Thoracic aorta (tissue), 2 donors: ENCODE data around the gene OSBP2. TPM values are rescaled to one million over a fixed set of nuclear protein-coding genes. Genes with fewer than 3 reads are reported as not detected.
"Not testable (repeated sequence)": the region's sequence is repeated elsewhere in the genome, so short reads cannot be mapped to it uniquely, and the experiment has no call there.

Experiments
- ATAC-seq: fragments of 150-250 bp; one replicate; pipeline ENCODE4 v1.8.0; 2017; ENCODE audit warnings: low read depth; ENCODE audit not compliant: insufficient number of reproducible peaks, low FRiP score
- DNase-seq: peaks from one replicate; pipeline ENCODE4 v3.0.0-alpha.2; 2020; ENCODE audit warnings: low spot score
- H3K27ac ChIP-seq, 2 donors: fragments of 200-600 bp; sonication (generic); 1 replicate in 1 of 2; 2 replicates in 1 of 2; pipeline ENCODE4 v1.5.1; 2016; ENCODE audit warnings: mild to moderate bottlenecking in 2 of 2, moderate library complexity in 2 of 2
- H3K27me3 ChIP-seq: fragments of 200-600 bp; sonication (generic); replicated peaks from 2 replicates; pipeline ENCODE4 v1.6.0; 2016; ENCODE audit warnings: mild to moderate bottlenecking; ENCODE audit not compliant: insufficient read depth
- H3K36me3 ChIP-seq: fragments of 200-600 bp; sonication (generic); one replicate; pipeline ENCODE4 v1.5.1; 2016
- H3K4me1 ChIP-seq, 2 donors: fragments of 200-600 bp; sonication (generic); 1 replicate in 1 of 2; 2 replicates in 1 of 2; pipeline versions ENCODE4 v1.5.1 to v1.6.0; 2016; ENCODE audit warnings: low read depth in 2 of 2, mild to moderate bottlenecking in 1 of 2; ENCODE audit not compliant: control insufficient read depth in 1 of 2
- H3K4me3 ChIP-seq: fragments of 200-600 bp; sonication (generic); 2 replicates; pipeline ENCODE4 v1.5.1; 2016; ENCODE audit warnings: mild to moderate bottlenecking
- H3K9me3 ChIP-seq: fragments of 200-600 bp; sonication (generic); 2 replicates; pipeline ENCODE4 v1.5.1; 2016
- CTCF ChIP-seq: fragments of 200-600 bp; sonication (generic); IDR thresholded peaks from one replicate; pipeline ENCODE4 v1.5.1; 2019; ENCODE audit warnings: antibody characterized with exemption
- total RNA-seq, 2 donors: library from RNA; depleted of rRNA; stranded (reverse); fragments of >200 nt; gene quantifications; one replicate each; pipeline versions ENCODE4 v1.1.0 to v1.2.3, GENCODE V29; 2016

Gene OSBP2
- total RNA-seq, 2 donors from 2014 or later = 0.71 to 3.0 TPM

DNA sequence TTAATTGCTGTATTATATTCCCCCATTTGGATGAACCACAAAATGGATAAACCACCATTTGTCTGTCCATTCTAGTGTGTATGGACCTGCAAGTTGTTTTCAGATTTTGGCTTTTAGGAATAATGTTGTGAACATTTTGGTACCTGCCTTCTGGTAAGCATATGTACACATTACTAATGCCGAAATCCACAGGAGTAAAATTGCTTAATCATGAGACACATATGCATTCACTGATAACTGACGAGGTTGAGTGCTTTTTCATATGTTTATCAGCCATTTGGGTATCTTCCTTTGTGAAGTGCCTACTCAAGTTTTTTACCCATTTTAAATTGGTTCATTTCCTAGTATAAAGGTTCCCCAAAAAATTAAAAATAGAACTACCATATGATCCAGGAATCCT lies 34.2 kb downstream of the OSBP2 start:
- no peak overlapping the region for H3K4me3 ChIP-seq
- ATAC-seq (no peak), DNase-seq (no peak)
- TF ChIP-seq CTCF = no peak
- no peaks in the 10 kb centered on the region for H3K27me3 ChIP-seq
- no peaks in the 10 kb centered on the region for H3K4me1 ChIP-seq
- no peaks in the 10 kb centered on the region for H3K36me3 ChIP-seq
- no peaks in the 10 kb centered on the region for H3K9me3 ChIP-seq
- no peak overlapping the region for H3K27ac ChIP-seq

- TF ChIP-seq CTCF = no peak
- DNase-seq = no peak
- Histone ChIP-seq H3K36me3 (no peaks in the 10 kb centered on the region), H3K27ac (no peak overlapping the region), H3K9me3 (no peaks in the 10 kb centered on the region), H3K4me1 (no peaks in the 10 kb centered on the region), H3K4me3 (no peak overlapping the region), H3K27me3 (no peaks in the 10 kb centered on the region)
- no peak for ATAC-seq
Measured at GRCh38 chr22:30731658-30732057, 37.0 kb downstream of the OSBP2 start.

DNA sequence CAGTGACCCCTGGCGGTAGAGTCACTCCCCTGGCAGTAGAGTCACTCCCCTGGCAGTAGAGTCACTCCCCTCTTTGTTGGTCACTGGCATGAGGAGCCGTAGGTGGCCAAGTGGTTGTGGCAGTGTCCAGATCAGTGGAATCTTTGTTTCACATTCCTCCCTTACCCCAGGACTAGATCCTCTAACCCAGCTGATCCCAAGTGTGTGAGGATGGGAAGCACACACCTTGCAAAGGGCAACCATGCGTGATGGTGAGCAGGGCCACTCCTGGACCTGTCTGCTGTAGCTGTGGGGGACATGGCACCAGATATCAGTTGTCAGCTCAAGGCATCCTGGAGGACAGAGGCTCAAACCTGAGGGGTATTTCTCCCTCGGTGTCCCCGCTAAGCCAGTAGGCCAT lies 37.8 kb downstream of the OSBP2 start:
- DNase-seq (no peak), ATAC-seq (no peak)
- TF ChIP-seq CTCF = no peak
- no peak overlapping the region for H3K27ac ChIP-seq
- H3K4me3 ChIP-seq = no peak overlapping the region
- H3K27me3 ChIP-seq = no peaks in the 10 kb centered on the region
- H3K4me1 ChIP-seq = no peaks in the 10 kb centered on the region
- H3K9me3 ChIP-seq = no peaks in the 10 kb centered on the region
- no peaks in the 10 kb centered on the region for H3K36me3 ChIP-seq

GRCh38 chr22:30733181-30733631 lies 38.5 kb downstream of the OSBP2 start:
- H3K27me3 ChIP-seq = no peaks in the 10 kb centered on the region
- H3K36me3 ChIP-seq = no peaks in the 10 kb centered on the region
- TF ChIP-seq CTCF = no peak
- no peaks in the 10 kb centered on the region for H3K4me1 ChIP-seq
- H3K4me3 ChIP-seq = no peak overlapping the region
- H3K27ac ChIP-seq = no peak overlapping the region
- DNase-seq (no peak), ATAC-seq (no peak)
- no peaks in the 10 kb centered on the region for H3K9me3 ChIP-seq

- not testable (repeated sequence) for H3K27ac ChIP-seq, DNase-seq, H3K9me3 ChIP-seq, H3K27me3 ChIP-seq, H3K4me1 ChIP-seq, ATAC-seq, H3K36me3 ChIP-seq, H3K4me3 ChIP-seq
Measured at GRCh38 chr22:30740007-30740406, 45.3 kb downstream of the OSBP2 start.

DNA sequence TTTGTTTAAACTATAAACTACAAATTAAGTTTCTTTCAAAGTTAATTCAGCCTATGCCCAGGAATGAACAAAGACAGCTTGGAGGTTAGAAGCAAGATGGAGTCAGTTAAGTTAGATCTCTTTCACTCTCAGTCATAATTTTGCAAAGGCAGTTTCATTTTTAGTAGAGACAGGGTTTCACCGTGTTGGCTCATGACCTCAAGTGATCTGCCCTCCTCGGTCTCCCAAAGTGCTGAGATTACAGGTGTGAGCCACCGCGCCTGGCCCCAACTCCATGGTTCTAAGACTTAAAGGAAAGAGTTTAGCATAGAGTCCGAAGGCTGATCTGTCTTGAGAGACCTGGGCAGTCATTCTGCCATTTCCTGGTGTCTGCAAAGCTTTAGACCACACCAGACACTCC lies 45.8 kb downstream of the OSBP2 start:
- not testable (repeated sequence) for ATAC-seq, H3K4me3 ChIP-seq, DNase-seq, H3K27me3 ChIP-seq, H3K4me1 ChIP-seq, H3K27ac ChIP-seq, H3K36me3 ChIP-seq, H3K9me3 ChIP-seq
